Measurements from ENCODE around the gene CNN1.

The CNN1 gene

DNA sequence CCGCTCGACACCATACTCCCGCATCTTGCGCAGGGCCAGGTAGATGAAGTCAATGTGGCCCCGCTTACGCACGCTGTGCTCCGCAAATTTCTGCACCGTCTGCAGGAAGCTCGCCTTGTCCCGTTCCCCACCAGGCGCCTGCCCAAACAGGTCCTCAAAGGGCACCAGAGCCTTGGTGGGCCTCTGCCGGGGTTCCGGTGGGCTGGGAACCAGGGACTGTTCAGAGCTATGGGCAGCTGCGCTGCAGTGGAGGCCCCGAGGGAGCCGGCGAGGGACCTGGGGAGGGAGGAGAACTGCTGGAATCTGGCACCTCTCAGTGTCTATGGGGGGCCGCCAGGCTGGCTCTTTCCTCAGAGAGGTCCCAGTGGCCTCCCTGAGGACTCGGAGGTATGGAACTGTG is 24.7 kb upstream of the CNN1 start:
- TF ChIP-seq, protein P1, sequence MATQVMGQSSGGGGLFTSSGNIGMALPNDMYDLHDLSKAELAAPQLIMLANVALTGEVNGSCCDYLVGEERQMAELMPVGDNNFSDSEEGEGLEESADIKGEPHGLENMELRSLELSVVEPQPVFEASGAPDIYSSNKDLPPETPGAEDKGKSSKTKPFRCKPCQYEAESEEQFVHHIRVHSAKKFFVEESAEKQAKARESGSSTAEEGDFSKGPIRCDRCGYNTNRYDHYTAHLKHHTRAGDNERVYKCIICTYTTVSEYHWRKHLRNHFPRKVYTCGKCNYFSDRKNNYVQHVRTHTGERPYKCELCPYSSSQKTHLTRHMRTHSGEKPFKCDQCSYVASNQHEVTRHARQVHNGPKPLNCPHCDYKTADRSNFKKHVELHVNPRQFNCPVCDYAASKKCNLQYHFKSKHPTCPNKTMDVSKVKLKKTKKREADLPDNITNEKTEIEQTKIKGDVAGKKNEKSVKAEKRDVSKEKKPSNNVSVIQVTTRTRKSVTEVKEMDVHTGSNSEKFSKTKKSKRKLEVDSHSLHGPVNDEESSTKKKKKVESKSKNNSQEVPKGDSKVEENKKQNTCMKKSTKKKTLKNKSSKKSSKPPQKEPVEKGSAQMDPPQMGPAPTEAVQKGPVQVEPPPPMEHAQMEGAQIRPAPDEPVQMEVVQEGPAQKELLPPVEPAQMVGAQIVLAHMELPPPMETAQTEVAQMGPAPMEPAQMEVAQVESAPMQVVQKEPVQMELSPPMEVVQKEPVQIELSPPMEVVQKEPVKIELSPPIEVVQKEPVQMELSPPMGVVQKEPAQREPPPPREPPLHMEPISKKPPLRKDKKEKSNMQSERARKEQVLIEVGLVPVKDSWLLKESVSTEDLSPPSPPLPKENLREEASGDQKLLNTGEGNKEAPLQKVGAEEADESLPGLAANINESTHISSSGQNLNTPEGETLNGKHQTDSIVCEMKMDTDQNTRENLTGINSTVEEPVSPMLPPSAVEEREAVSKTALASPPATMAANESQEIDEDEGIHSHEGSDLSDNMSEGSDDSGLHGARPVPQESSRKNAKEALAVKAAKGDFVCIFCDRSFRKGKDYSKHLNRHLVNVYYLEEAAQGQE (IDR thresholded peaks at IDR 0.05; ENCODE audit: low read depth) = no peak
- TF ChIP-seq TEAD4 (IDR thresholded peaks at IDR 0.05) (no peak), YY1 (IDR thresholded peaks at IDR 0.05; ENCODE audit: low read depth) (no peak), ZBTB7A (IDR thresholded peaks at IDR 0.05; ENCODE audit: low read depth) (no peak), EGR1 (IDR thresholded peaks at IDR 0.05) (no peak), TCF12 (IDR thresholded peaks at IDR 0.05; ENCODE audit: low read depth) (no peak), EP300 (IDR thresholded peaks at IDR 0.05; ENCODE audit: borderline replicate concordance) (no peak)
- TF ChIP-seq, protein P2, sequence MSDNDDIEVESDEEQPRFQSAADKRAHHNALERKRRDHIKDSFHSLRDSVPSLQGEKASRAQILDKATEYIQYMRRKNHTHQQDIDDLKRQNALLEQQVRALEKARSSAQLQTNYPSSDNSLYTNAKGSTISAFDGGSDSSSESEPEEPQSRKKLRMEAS (IDR thresholded peaks at IDR 0.05) = no peak

GRCh38 chr19:11519138-11519537 is 19.5 kb upstream of the CNN1 start:
- no peak for TF ChIP-seq CREB1 (IDR thresholded peaks at IDR 0.05; ENCODE audit: low read depth)
- TF ChIP-seq TCF12 (IDR thresholded peaks at IDR 0.05; ENCODE audit: low read depth) = no peak
- TF ChIP-seq FOXM1 (IDR thresholded peaks at IDR 0.05; ENCODE audit: borderline replicate concordance, low read depth) = no peak
- no peak for TF ChIP-seq TEAD4 (IDR thresholded peaks at IDR 0.05)
- TF ChIP-seq, protein P3, sequence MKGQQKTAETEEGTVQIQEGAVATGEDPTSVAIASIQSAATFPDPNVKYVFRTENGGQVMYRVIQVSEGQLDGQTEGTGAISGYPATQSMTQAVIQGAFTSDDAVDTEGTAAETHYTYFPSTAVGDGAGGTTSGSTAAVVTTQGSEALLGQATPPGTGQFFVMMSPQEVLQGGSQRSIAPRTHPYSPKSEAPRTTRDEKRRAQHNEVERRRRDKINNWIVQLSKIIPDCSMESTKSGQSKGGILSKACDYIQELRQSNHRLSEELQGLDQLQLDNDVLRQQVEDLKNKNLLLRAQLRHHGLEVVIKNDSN (IDR thresholded peaks at IDR 0.05) = no peak
- TF ChIP-seq NFIC (IDR thresholded peaks at IDR 0.05) = no peak
- TF ChIP-seq, protein P2 (IDR thresholded peaks at IDR 0.05) = no peak
- no peak for TF ChIP-seq EGR1 (IDR thresholded peaks at IDR 0.05)
- no peak for TF ChIP-seq RAD21 (IDR thresholded peaks at IDR 0.05; ENCODE audit: low read depth)
- TF ChIP-seq ZBTB7A (IDR thresholded peaks at IDR 0.05; ENCODE audit: low read depth) = no peak
- no peak for TF ChIP-seq EP300 (IDR thresholded peaks at IDR 0.05; ENCODE audit: borderline replicate concordance)
- no peak for TF ChIP-seq CEBPB (IDR thresholded peaks at IDR 0.05)
- TF ChIP-seq, protein P1 (IDR thresholded peaks at IDR 0.05; ENCODE audit: low read depth) = no peak
- TF ChIP-seq YY1 (IDR thresholded peaks at IDR 0.05; ENCODE audit: low read depth) = no peak
- no peak for TF ChIP-seq TAF1 (IDR thresholded peaks at IDR 0.05; ENCODE audit: low read depth)

GRCh38 chr19:11528551-11529341 is 9.9 kb upstream of the CNN1 start, which contains the start of gene ECSIT:
Gene ECSIT, minus strand, starts transcription at chr19:11529134. Its CDS starts 9,964 bp downstream, at chr19:11519170.
- no peak for TF ChIP-seq TCF12 (IDR thresholded peaks at IDR 0.05; ENCODE audit: low read depth)
- TF ChIP-seq FOXM1 (IDR thresholded peaks at IDR 0.05; ENCODE audit: borderline replicate concordance, low read depth) = no peak; the same call in 1 of the 2 replicates
- no peak for TF ChIP-seq NFIC (IDR thresholded peaks at IDR 0.05)
- TF ChIP-seq EP300 (IDR thresholded peaks at IDR 0.05; ENCODE audit: borderline replicate concordance) = no peak
- TF ChIP-seq, protein P2 (IDR thresholded peaks at IDR 0.05) = peak; percentile 77
- TF ChIP-seq EGR1 (IDR thresholded peaks at IDR 0.05) = peak; percentile 60
- TF ChIP-seq ZBTB7A (IDR thresholded peaks at IDR 0.05; ENCODE audit: low read depth) = no peak
- TF ChIP-seq TEAD4 (IDR thresholded peaks at IDR 0.05) = no peak
- TF ChIP-seq TAF1 (IDR thresholded peaks at IDR 0.05; ENCODE audit: low read depth) = peak; percentile 85
- no peak for TF ChIP-seq RAD21 (IDR thresholded peaks at IDR 0.05; ENCODE audit: low read depth)
- TF ChIP-seq, protein P1 (IDR thresholded peaks at IDR 0.05; ENCODE audit: low read depth) = peak; percentile 97
- TF ChIP-seq CREB1 (IDR thresholded peaks at IDR 0.05; ENCODE audit: low read depth) = no peak
- peak; percentile 98 for TF ChIP-seq YY1 (IDR thresholded peaks at IDR 0.05; ENCODE audit: low read depth)
- TF ChIP-seq, protein P3 (IDR thresholded peaks at IDR 0.05) = no peak
- no peak for TF ChIP-seq CEBPB (IDR thresholded peaks at IDR 0.05)

Data from Ishikawa (cell line).